Activated gamma-delta T cell treated with anti-CD3 and anti-CD28 coated beads, Interleukin-2, amount 50 U/mL, for 16 hours (primary cell): Measurements from ENCODE around the gene IL16.

ENCODE experiments used
- DNase-seq: peaks from one replicate; pipeline ENCODE4 v3.0.0-alpha.2; 2020; ENCODE audit warnings: low read depth

Gene IL16

GRCh38 chr15:81276967-81277366 is 80.3 kb downstream of the IL16 start:
- no peak for DNase-seq

- DNase-seq = no peak
These were observed 81.2 kb downstream of the IL16 start for GRCh38 chr15:81277851-81278250.

- no peak for DNase-seq
These were observed 81.8 kb downstream of the IL16 start for GRCh38 chr15:81278306-81279029.

GRCh38 chr15:81279621-81280485 is 83.2 kb downstream of the IL16 start:
- no peak for DNase-seq

- no peak for DNase-seq
These were observed 84.2 kb downstream of the IL16 start for GRCh38 chr15:81280696-81281455.

GRCh38 chr15:81281456-81281735 is 84.7 kb downstream of the IL16 start:
- DNase-seq = no peak

- no peak for DNase-seq
These were observed 85.3 kb downstream of the IL16 start for GRCh38 chr15:81281766-81282605.

GRCh38 chr15:81282606-81282895 is 85.9 kb downstream of the IL16 start:
- no peak for DNase-seq

- no peak for DNase-seq
These were observed 86.2 kb downstream of the IL16 start for GRCh38 chr15:81282911-81283310.

- DNase-seq = no peak
These were observed 87.8 kb downstream of the IL16 start for GRCh38 chr15:81284256-81285031.

GRCh38 chr15:81285461-81285860 is 88.8 kb downstream of the IL16 start:
- DNase-seq = no peak

- DNase-seq = no peak
These were observed 90.0 kb downstream of the IL16 start for GRCh38 chr15:81286621-81287121.

GRCh38 chr15:81288040-81288439 is 91.4 kb downstream of the IL16 start:
- DNase-seq = no peak

- no peak for DNase-seq
These were observed 91.9 kb downstream of the IL16 start for GRCh38 chr15:81288616-81289015.

GRCh38 chr15:81289910-81290309 is 93.2 kb downstream of the IL16 start:
- no peak for DNase-seq

- DNase-seq = no peak
These were observed 95.3 kb downstream of the IL16 start for GRCh38 chr15:81291916-81292522.

- DNase-seq = no peak
These were observed 95.9 kb downstream of the IL16 start for GRCh38 chr15:81292523-81293001.

- peak; percentile 69 for DNase-seq
These were observed 97.2 kb downstream of the IL16 start for GRCh38 chr15:81293728-81294515.

- no peak for DNase-seq
These were observed 97.8 kb downstream of the IL16 start for GRCh38 chr15:81294516-81294880.
